Measurements from ENCODE around the gene CRY1.

GRCh38 chr12:106950591-106950990, 142.8 kb downstream of the CRY1 start:
- TF ChIP-seq CTCF (IDR thresholded peaks at IDR 0.05) (no peak), POLR2A (IDR thresholded peaks at IDR 0.05) (no peak), EP300 (IDR thresholded peaks at IDR 0.05) (no peak)
